Activated CD8-positive, alpha-beta memory T cell treated with anti-CD3 and anti-CD28 coated beads, Interleukin-2, amount 50 U/mL, for 24 hours (primary cell): ENCODE data around the gene HSPB1.
"Not testable (repeated sequence)": the region's sequence is repeated elsewhere in the genome, so short reads cannot be mapped to it uniquely, and the experiment has no call there.

ENCODE experiments used
- DNase-seq: peaks from one replicate; pipeline ENCODE4 v3.0.0-alpha.2; 2020; ENCODE audit errors: extremely low read depth

Gene HSPB1

GRCh38 chr7:76302347-76303201 lies at the start of gene HSPB1:
HSPB1 (plus strand) TSS chr7:76302673; CDS start chr7:76302713, 40 bp downstream.
- DNase-seq, result no peak

GRCh38 chr7:76254781-76255180 lies 47.7 kb upstream of the HSPB1 start:
- no peak for DNase-seq

GRCh38 chr7:76257973-76258372 lies 44.5 kb upstream of the HSPB1 start:
- no peak for DNase-seq

GRCh38 chr7:76259124-76260093 lies 43.1 kb upstream of the HSPB1 start:
- no peak for DNase-seq

- DNase-seq, result no peak
Observed at GRCh38 chr7:76260171-76260703, 42.2 kb upstream of the HSPB1 start.

- DNase-seq, result no peak
Observed at GRCh38 chr7:76261329-76261728, 41.1 kb upstream of the HSPB1 start.

GRCh38 chr7:76261931-76262330 lies 40.5 kb upstream of the HSPB1 start:
- DNase-seq, result no peak

- DNase-seq, result no peak
Observed at GRCh38 chr7:76262683-76263402, 39.6 kb upstream of the HSPB1 start.

- DNase-seq, result no peak
Observed at GRCh38 chr7:76265299-76265698, 37.2 kb upstream of the HSPB1 start.

- no peak for DNase-seq
Observed at GRCh38 chr7:76267107-76267893, 35.2 kb upstream of the HSPB1 start.

- no peak for DNase-seq
Observed at GRCh38 chr7:76267894-76268183, 34.6 kb upstream of the HSPB1 start.

GRCh38 chr7:76268376-76268775 lies 34.1 kb upstream of the HSPB1 start:
- no peak for DNase-seq

GRCh38 chr7:76269895-76270294 lies 32.6 kb upstream of the HSPB1 start:
- no peak for DNase-seq

GRCh38 chr7:76271384-76271783 lies 31.1 kb upstream of the HSPB1 start:
- not testable (repeated sequence) for DNase-seq

GRCh38 chr7:76272142-76272541 lies 30.3 kb upstream of the HSPB1 start:
- no peak for DNase-seq

- DNase-seq, result no peak
Observed at GRCh38 chr7:76272851-76273497, 29.5 kb upstream of the HSPB1 start.

GRCh38 chr7:76273503-76273902 lies 29.0 kb upstream of the HSPB1 start:
- DNase-seq, result no peak

GRCh38 chr7:76278540-76278939 lies 23.9 kb upstream of the HSPB1 start:
- no peak for DNase-seq

- DNase-seq, result no peak
Observed at GRCh38 chr7:76280408-76280807, 22.1 kb upstream of the HSPB1 start.

GRCh38 chr7:76281006-76281705 lies 21.3 kb upstream of the HSPB1 start:
- DNase-seq, result no peak
